ENCODE results near the gene PRR18.

Gene PRR18

GRCh38 chr6:166274739-166275370 lies 33.3 kb downstream of the PRR18 start:
- no peak for DNase-seq (ENCODE audit: low read depth in 2 of 2)

DNA sequence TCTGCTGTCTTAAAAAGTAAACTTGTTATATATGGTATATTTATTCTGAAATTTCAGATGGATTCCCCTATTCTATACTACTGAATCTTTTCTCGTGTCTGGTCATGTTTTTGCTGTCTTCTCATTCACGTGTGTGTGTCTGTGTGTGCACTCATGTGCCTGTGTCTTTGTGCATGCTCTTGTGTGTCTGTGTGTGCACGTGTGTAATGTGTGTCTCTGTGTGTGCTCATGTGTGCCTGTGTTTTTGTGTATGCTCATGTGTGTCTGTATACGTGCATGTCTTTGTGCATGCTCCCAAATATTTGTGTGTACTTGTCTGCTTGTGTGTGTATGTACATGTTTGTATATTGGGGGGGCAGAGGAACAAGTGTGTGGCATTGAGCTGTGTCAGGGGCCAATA lies 34.0 kb downstream of the PRR18 start:
- DNase-seq (ENCODE audit: low read depth in 2 of 2), result no peak

DNA sequence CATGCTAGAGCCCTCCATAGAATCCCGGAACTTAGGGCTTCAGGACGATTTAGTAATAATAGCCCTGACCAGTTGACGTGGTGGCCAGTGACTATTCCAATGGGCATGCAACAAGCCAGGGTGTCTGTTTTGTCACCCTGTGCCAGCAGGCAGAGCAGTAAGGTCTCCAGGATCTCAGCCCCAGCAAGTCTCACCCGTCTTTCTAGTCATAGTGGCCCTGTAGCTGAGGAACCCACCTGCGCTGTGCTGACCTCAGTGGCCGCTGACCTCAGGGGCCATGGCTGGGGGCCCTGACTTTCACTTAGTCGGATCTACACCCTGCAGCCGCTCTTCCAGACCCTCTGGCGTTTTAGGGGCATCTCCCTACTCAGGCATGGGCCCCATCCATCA lies 36.8 kb downstream of the PRR18 start:
- DNase-seq (ENCODE audit: low read depth in 2 of 2), result no peak

DNA sequence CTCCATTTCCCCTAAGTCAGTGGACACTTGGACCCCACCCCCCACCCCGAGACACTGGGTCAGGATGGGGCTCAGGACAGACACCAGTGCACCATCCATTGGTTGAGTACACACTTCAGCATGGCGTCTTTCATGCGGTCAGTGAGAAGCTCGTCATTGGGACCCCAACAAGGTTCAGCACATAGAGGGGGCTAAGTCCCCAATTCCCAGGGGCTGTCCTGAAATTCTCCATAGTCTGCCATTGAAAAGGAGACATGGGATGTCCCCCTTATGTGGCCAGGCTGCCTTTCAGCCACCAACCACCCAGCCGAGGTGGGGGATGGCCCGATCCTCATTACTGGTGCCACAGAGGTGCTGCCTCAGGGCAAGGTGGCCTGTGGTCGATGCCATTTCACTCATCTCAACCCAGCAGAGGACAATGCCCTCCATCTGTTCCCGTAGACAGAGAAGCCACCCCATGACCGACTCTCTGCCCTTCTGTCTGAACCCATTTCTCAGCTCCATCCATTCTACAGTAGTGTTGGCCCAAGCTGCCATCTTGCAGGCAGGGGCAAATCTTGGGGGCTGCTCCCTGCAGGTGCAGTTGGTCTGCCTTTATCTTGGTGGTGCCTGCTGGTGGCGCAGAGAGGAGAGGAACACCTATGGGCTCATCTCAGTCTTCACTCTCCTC lies 37.4 kb downstream of the PRR18 start:
- no peak for DNase-seq (ENCODE audit: low read depth in 2 of 2)

GRCh38 chr6:166269301-166270039 lies 38.7 kb downstream of the PRR18 start:
- no peak for DNase-seq (ENCODE audit: low read depth in 2 of 2)

DNA sequence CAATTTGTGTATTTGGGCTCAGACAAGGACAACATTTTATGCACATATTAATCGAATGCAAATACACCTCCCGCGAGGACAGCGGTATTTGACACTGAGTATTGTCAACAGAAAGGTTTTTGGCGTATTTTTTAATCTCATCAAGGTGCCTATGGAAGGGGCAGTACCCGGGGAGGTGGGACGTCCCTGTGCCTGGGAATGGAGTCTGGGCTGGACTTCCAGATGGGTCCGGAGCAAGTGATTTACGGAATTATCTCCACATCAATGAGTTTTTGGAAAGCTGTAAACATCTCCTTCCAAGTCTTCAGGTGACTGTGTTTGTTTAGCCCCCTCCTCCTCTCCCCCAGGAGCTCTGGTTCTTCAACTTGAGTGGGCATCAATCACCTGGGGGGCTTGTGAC lies 39.8 kb downstream of the PRR18 start:
- no peak for DNase-seq (ENCODE audit: low read depth in 2 of 2)

- DNase-seq (ENCODE audit: low read depth in 2 of 2), result no peak
These were observed 40.7 kb downstream of the PRR18 start for GRCh38 chr6:166267526-166267925.

DNA sequence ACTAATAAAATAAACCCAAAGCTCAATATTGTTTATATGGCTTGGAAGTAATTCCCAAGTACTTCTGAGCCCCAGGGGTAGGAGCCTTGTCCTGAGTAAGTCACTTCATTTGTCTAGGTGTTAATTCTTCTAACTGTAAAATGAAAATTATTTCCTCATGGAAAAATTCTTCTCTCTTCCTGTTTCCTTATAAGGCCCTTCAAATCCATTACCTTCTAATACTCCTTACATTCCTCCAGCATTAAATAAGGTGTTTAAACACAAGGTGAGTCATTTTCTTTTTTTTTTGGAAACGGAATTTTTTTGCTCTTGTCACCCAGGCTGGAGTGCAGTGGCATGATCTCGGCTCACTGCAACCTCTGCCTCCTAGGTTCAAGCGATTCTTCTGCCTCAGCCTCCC lies 41.9 kb downstream of the PRR18 start:
- no peak for DNase-seq (ENCODE audit: low read depth in 2 of 2)

GRCh38 chr6:166262743-166263515 lies 45.3 kb downstream of the PRR18 start:
- no peak for DNase-seq (ENCODE audit: low read depth in 2 of 2)

DNA sequence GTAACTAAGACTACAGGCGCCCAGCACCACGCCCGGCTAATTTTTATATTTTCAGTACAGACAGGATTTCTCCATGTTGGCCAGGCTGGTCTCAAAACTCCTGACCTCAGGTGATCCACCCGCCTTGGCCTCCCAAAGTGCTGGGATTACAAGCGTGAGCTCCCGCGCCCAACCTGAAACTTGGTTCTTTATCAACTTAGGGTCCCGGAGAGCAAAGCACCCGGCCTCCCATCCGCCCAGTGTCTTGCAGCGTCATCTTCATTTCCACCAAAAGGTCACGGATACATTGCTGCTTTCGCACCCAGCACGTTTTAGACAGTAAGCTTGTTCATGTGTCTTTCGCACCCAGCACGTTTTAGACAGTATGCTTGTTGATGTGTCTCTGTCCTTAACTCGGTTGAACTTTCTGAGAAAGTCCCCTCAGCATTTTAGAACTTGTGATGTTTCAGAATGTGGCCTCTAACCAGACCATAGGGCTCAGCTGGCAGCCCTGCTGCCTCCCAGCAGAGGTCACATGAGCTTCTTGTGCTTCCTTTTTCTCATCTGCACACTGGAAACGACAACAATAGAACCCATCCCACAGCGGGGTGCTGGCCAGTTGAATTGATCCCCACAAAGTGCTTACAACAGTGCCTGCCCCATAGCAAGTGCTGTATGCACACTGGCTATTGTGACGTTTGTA lies 48.8 kb downstream of the PRR18 start:
- DNase-seq (ENCODE audit: low read depth in 2 of 2), result no peak

DNA sequence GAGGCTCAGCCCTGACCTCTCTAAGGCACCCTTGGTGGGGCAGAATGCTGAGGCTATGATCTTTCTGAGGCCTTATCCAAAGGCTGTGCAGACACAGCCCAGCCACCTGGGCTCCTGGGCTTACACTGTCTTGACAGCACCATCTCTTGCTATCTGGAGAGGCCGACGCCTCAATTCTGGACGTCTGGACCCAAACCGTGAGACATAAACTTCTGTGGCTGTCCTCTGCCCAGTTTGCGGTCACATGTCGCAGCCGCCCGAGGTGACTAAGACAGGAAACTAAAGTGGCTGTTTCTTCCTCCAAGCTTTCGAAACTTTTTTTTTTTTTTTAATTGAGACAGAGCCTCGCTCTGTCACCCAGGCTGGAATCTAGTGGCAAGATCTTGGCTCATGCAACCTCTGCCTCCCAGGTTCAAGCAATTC lies 49.3 kb downstream of the PRR18 start:
- peak in 1 of 2 donors; percentile 22 for DNase-seq (ENCODE audit: low read depth in 2 of 2)

GRCh38 chr6:166257911-166258318 lies 50.3 kb downstream of the PRR18 start:
- no peak for DNase-seq (ENCODE audit: low read depth in 2 of 2)
